ENCODE results near the gene STING1. TPM values are rescaled to one million over a fixed set of nuclear protein-coding genes. Genes with fewer than 3 reads are reported as not detected.
"Not testable (repeated sequence)": the region's sequence is repeated elsewhere in the genome, so short reads cannot be mapped to it uniquely, and the experiment has no call there.

STING1 gene
- total and polyA plus RNA-seq, 2 of the 13 experiments (the other 11 are each of a cell fraction or from before 2014, with no cell fraction given), result 1.3 to 4.4 TPM

- TF ChIP-seq MAX (IDR thresholded peaks at IDR 0.05), result 0 out of 2 replicates have a peak, but pooled peaks have one; percentile 22
- TF ChIP-seq IRX3 (CRISPR knock-in tag; IDR thresholded peaks at IDR 0.05; ENCODE audit: borderline replicate concordance, low read depth), result 0 out of 2 replicates have a peak, but pooled peaks have one; percentile 59
- TF ChIP-seq POLR2AphosphoS5 (IDR thresholded peaks at IDR 0.05; ENCODE audit: low read depth, low read length), result peak; percentile 62
- peak; percentile 95 for TF ChIP-seq ZMYM4 (CRISPR knock-in tag; IDR thresholded peaks at IDR 0.05)
- TF ChIP-seq ZNF441 (CRISPR knock-in tag; IDR thresholded peaks at IDR 0.05; ENCODE audit: borderline replicate concordance), result peak; percentile 46; the same call in 1 of the 2 replicates
- peak; percentile 66 for TF ChIP-seq GABPB1 (CRISPR knock-in tag; IDR thresholded peaks at IDR 0.05)
- TF ChIP-seq ZFP37 (CRISPR knock-in tag; IDR thresholded peaks at IDR 0.05; ENCODE audit: borderline replicate concordance), result peak; percentile 25; the same call in 1 of the 2 replicates
- peak; percentile 65; the same call in 1 of the 2 replicates for TF ChIP-seq KDM2A (CRISPR knock-in tag; IDR thresholded peaks at IDR 0.05; ENCODE audit: borderline replicate concordance, low read depth)
- peak; percentile 71 for TF ChIP-seq KAT8 (CRISPR knock-in tag; IDR thresholded peaks at IDR 0.05)
- TF ChIP-seq ZNF580 (CRISPR knock-in tag; IDR thresholded peaks at IDR 0.05; ENCODE audit: borderline replicate concordance, low read depth), result peak; percentile 38; the same call in 1 of the 2 replicates
- 0 out of 2 replicates have a peak, but pooled peaks have one; percentile 12 for TF ChIP-seq ZNF224 (CRISPR knock-in tag; IDR thresholded peaks at IDR 0.05)
- TF ChIP-seq MIXL1 (CRISPR knock-in tag; IDR thresholded peaks at IDR 0.05), result peak; percentile 47; the same call in 1 of the 2 replicates
- peak; percentile 84 for TF ChIP-seq POGZ (CRISPR knock-in tag; IDR thresholded peaks at IDR 0.05)
- TF ChIP-seq, protein P1, sequence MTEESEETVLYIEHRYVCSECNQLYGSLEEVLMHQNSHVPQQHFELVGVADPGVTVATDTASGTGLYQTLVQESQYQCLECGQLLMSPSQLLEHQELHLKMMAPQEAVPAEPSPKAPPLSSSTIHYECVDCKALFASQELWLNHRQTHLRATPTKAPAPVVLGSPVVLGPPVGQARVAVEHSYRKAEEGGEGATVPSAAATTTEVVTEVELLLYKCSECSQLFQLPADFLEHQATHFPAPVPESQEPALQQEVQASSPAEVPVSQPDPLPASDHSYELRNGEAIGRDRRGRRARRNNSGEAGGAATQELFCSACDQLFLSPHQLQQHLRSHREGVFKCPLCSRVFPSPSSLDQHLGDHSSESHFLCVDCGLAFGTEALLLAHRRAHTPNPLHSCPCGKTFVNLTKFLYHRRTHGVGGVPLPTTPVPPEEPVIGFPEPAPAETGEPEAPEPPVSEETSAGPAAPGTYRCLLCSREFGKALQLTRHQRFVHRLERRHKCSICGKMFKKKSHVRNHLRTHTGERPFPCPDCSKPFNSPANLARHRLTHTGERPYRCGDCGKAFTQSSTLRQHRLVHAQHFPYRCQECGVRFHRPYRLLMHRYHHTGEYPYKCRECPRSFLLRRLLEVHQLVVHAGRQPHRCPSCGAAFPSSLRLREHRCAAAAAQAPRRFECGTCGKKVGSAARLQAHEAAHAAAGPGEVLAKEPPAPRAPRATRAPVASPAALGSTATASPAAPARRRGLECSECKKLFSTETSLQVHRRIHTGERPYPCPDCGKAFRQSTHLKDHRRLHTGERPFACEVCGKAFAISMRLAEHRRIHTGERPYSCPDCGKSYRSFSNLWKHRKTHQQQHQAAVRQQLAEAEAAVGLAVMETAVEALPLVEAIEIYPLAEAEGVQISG (CRISPR knock-in tag; IDR thresholded peaks at IDR 0.05), result peak; percentile 56
- TF ChIP-seq ZNF331 (CRISPR knock-in tag; IDR thresholded peaks at IDR 0.05), result peak; percentile 38; the same call in 1 of the 2 replicates
- peak; percentile 80 for TF ChIP-seq ZMYM3 (CRISPR knock-in tag; IDR thresholded peaks at IDR 0.05)
- TF ChIP-seq, protein P2, sequence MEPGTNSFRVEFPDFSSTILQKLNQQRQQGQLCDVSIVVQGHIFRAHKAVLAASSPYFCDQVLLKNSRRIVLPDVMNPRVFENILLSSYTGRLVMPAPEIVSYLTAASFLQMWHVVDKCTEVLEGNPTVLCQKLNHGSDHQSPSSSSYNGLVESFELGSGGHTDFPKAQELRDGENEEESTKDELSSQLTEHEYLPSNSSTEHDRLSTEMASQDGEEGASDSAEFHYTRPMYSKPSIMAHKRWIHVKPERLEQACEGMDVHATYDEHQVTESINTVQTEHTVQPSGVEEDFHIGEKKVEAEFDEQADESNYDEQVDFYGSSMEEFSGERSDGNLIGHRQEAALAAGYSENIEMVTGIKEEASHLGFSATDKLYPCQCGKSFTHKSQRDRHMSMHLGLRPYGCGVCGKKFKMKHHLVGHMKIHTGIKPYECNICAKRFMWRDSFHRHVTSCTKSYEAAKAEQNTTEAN (CRISPR knock-in tag; conservative IDR thresholded peaks at IDR 0.05), result peak; percentile 62
- peak; percentile 45; the same call in 1 of the 2 replicates for TF ChIP-seq DMAP1 (CRISPR knock-in tag; IDR thresholded peaks at IDR 0.05)
- peak; percentile 61; the same call in 1 of the 2 replicates for TF ChIP-seq NR2C2 (CRISPR knock-in tag; IDR thresholded peaks at IDR 0.05; ENCODE audit: borderline replicate concordance)
- TF ChIP-seq ZNF614 (CRISPR knock-in tag; IDR thresholded peaks at IDR 0.05; ENCODE audit: borderline replicate concordance), result 0 out of 2 replicates have a peak, but pooled peaks have one; percentile 25
- peak; percentile 57 for TF ChIP-seq MEF2D (CRISPR knock-in tag; IDR thresholded peaks at IDR 0.05)
- TF ChIP-seq RCOR2 (CRISPR knock-in tag; IDR thresholded peaks at IDR 0.05), result 0 out of 2 replicates have a peak, but pooled peaks have one; percentile 20
- not testable (repeated sequence) for TF ChIP-seq GABPA (IDR thresholded peaks at IDR 0.05; ENCODE audit: low read depth, low read length)
- TF ChIP-seq GABPA (CRISPR knock-in tag; IDR thresholded peaks at IDR 0.05; ENCODE audit: low read depth), result peak; percentile 60
- TF ChIP-seq YEATS4 (CRISPR knock-in tag; IDR thresholded peaks at IDR 0.05; ENCODE audit: borderline replicate concordance), result peak; percentile 69; the same call in 1 of the 2 replicates
- TF ChIP-seq, protein P3, sequence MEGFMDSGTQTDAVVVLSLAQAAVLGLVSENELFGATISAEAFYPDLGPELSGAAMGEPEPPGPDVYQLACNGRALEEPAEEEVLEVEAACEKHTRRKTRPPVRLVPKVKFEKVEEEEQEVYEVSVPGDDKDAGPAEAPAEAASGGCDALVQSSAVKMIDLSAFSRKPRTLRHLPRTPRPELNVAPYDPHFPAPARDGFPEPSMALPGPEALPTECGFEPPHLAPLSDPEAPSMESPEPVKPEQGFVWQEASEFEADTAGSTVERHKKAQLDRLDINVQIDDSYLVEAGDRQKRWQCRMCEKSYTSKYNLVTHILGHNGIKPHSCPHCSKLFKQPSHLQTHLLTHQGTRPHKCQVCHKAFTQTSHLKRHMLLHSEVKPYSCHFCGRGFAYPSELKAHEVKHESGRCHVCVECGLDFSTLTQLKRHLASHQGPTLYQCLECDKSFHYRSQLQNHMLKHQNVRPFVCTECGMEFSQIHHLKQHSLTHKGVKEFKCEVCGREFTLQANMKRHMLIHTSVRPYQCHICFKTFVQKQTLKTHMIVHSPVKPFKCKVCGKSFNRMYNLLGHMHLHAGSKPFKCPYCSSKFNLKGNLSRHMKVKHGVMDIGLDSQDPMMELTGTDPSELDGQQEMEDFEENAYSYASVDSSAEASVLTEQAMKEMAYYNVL (CRISPR knock-in tag; IDR thresholded peaks at IDR 0.05; ENCODE audit: borderline replicate concordance), result peak; percentile 71; the same call in 1 of the 2 replicates
These were observed 21.3 kb upstream of the STING1 start (continued) for GRCh38 chr5:139503879-139504278.

Data from HepG2 (cell line).